Activated T-helper 2 cell treated with anti-CD3 and anti-CD28 coated beads, Interferon-gamma antibody, Interleukin-2, Interleukin-4, amounts not matched to agents 10 μg/mL and 5 μg/mL and 100 μg/mL, durations not matched to agents 14 hours and 24 hours and 36 hours (primary cell): ENCODE measurements around the gene DST. TPM values are rescaled to one million over a fixed set of nuclear protein-coding genes. Genes with fewer than 3 reads are reported as not detected.

Experiments
- DNase-seq: peaks from one replicate; pipeline ENCODE4 v3.0.0; 2021; ENCODE audit warnings: low spot score
- H3K27ac Mint-ChIP-seq: one replicate; pipeline ENCODE4 v1.8.0; 2021; ENCODE audit warnings: mixed read lengths
- H3K27me3 Mint-ChIP-seq: one replicate; pipeline ENCODE4 v1.8.0; 2021; ENCODE audit warnings: low read depth, mixed read lengths
- H3K36me3 Mint-ChIP-seq: one replicate; pipeline ENCODE4 v1.8.0; 2021; ENCODE audit warnings: low read depth, mixed read lengths
- H3K4me1 Mint-ChIP-seq: one replicate; pipeline ENCODE4 v1.8.0; 2021; ENCODE audit warnings: low read depth, mixed read lengths
- H3K4me3 Mint-ChIP-seq: one replicate; pipeline ENCODE4 v1.8.0; 2021; ENCODE audit warnings: low read depth, mild to moderate bottlenecking, moderate library complexity, mixed read lengths
- H3K9me3 Mint-ChIP-seq: one replicate; pipeline ENCODE4 v1.8.0; 2021; ENCODE audit warnings: mixed read lengths
- intact Hi-C: fragments of 100-400 bp; cut with micrococcal nuclease; formaldehyde crosslinking; loops from one replicate; pipeline ENCODE4 v1.15.1; 2023
- total RNA-seq: library from RNA; stranded (reverse); gene quantifications from 2 replicates; pipeline ENCODE4 v1.2.3, GENCODE V29; 2022

The DST gene
- total RNA-seq, 1 donor from 2014 or later: 7.2 TPM

DNA sequence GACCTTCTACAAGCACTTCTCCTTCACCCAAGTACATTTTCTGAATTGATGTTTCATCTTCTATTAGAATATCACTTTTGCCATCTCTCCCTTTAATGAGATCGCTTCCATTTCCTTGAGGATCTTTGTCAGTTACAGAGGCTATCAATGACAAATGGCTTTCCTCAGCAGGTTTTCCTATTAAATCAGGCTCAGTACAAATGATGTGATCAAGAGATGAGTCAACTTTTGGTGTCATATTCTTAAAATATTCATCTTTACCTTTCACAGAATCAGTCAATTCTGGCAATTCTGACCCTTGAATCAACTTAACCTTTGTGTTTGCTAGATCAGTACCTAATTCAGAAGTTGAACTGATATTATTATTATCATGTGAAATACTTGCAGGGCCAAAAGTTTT, 37.3 kb downstream of the DST start:
- DNase-seq: no peak
- intact Hi-C loops: no loop called here
- no peak overlapping the region for H3K4me3 Mint-ChIP-seq
- H3K27ac Mint-ChIP-seq: no peak overlapping the region
- H3K36me3 Mint-ChIP-seq: no peaks in the 10 kb centered on the region
- H3K4me1 Mint-ChIP-seq: no peaks in the 10 kb centered on the region
- no peaks in the 10 kb centered on the region for H3K9me3 Mint-ChIP-seq
- H3K27me3 Mint-ChIP-seq: no peaks in the 10 kb centered on the region

DNA sequence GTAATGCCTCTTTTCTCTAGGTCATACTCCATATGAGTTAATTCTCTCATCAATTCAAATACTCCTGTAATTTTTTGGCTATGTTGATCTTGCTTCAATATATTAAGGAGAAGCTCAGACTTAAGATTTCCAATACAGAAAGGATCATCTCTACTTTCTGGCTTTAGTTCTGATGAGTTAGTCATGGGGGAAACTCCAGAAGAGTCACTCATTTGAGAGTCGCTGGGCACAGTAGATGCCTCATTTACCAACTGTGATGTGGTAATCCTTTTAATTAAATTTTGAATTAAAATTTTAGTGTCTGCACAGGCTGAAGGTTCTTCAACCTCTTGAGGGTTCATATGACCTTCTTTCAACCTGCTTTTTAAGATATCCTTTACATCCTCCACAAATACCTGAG, 38.5 kb downstream of the DST start:
- no peak overlapping the region for H3K4me3 Mint-ChIP-seq
- intact Hi-C loops: no loop called here
- DNase-seq: no peak
- H3K27ac Mint-ChIP-seq: no peak overlapping the region
- no peaks in the 10 kb centered on the region for H3K36me3 Mint-ChIP-seq
- no peaks in the 10 kb centered on the region for H3K9me3 Mint-ChIP-seq
- peaks cover under 1% of the 10 kb centered on the region for H3K27me3 Mint-ChIP-seq
- no peaks in the 10 kb centered on the region for H3K4me1 Mint-ChIP-seq

DNA sequence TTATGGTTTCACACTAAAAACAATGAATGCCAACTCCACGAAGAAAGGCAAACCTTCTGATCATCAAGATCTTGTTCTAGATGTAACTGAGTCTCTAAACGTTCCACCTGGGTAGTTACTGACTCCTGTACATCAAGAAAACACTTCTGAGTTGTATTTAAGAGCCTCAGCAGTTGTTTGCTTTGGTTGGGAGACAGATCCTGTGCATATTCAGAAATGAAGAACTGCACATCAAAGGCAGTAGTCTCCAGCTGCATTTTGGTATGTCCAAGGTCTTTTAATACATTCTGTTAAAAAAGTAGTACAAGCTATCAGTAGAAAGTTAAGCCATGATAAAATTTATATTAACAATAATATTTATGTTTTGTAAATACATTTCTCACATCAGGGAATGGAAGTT, 41.3 kb downstream of the DST start:
- Mint-ChIP-seq H3K4me1 (no peaks in the 10 kb centered on the region), H3K4me3 (no peak overlapping the region), H3K27me3 (peaks cover 2% of the 10 kb centered on the region), H3K9me3 (no peaks in the 10 kb centered on the region), H3K36me3 (no peaks in the 10 kb centered on the region), H3K27ac (no peak overlapping the region)
- intact Hi-C loops: no loop called here
- no peak for DNase-seq

DNA sequence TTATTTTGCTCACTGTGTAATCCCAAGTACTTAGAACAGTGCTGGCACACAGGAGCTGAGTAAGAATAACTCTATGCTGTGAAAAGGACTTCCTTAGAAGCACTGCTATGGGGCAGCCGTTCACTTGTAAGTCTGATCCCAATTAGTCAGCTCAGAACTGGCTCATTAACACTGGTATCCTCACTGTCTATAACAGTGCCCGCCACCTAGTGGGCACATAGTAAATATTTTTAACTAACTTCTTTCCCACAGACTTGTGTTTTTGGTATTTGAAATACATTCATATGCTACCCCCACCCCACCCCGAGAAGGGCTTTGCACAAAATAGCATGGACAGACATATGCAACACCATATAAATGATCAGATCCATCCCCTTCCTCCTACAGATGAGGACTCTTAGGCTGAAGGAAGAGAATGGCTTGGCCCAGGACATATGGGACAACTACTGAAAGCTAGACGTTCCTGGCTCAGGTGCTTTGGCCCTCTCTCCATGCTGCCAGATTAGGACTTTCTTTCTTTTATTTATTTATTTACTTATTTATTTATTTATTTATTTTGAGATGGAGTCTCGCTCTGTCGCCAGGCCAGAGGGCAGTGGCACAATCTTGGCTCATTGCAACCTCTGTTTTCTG, 47.1 kb downstream of the DST start:
- peak; percentile 21 for DNase-seq
- H3K27ac Mint-ChIP-seq: peak overlapping the region; percentile 13
- H3K4me1 Mint-ChIP-seq: peaks cover 28% of the 10 kb centered on the region
- H3K4me3 Mint-ChIP-seq: no peak overlapping the region
- intact Hi-C loops: loop anchor here (2.0 kb wide), 1 partner anchor 53 kb away; no protein-coding TSS in a partner anchor
- no peaks in the 10 kb centered on the region for H3K9me3 Mint-ChIP-seq
- peaks cover 2% of the 10 kb centered on the region for H3K27me3 Mint-ChIP-seq
- H3K36me3 Mint-ChIP-seq: no peaks in the 10 kb centered on the region

DNA sequence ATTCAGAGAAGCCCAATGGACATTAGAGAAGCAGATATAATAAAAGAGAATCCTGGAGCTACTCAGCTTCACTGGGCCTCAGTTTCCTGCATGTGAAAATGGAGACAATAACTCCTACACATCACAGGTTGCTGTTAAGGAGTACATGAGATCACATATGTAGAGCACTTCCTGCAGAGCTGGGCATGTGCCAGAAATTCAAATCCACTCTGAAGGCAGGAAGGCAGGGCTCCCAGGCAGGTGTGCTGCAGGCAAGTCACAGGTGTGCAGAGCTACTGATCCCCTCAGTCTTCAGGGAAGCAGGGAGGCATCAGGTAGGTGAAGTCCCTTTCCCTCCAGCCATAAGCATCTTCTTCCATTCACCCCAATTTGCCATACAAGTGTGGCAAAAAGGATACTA, 48.0 kb downstream of the DST start:
- DNase-seq: no peak
- peaks cover 2% of the 10 kb centered on the region for H3K27me3 Mint-ChIP-seq
- no peak overlapping the region for H3K4me3 Mint-ChIP-seq
- H3K4me1 Mint-ChIP-seq: peaks cover 28% of the 10 kb centered on the region
- intact Hi-C loops: loop anchor here (2.0 to 5.0 kb wide), 2 partner anchors 52 to 612 kb away; no protein-coding TSS in a partner anchor
- no peaks in the 10 kb centered on the region for H3K36me3 Mint-ChIP-seq
- no peaks in the 10 kb centered on the region for H3K9me3 Mint-ChIP-seq
- H3K27ac Mint-ChIP-seq: no peak overlapping the region

DNA sequence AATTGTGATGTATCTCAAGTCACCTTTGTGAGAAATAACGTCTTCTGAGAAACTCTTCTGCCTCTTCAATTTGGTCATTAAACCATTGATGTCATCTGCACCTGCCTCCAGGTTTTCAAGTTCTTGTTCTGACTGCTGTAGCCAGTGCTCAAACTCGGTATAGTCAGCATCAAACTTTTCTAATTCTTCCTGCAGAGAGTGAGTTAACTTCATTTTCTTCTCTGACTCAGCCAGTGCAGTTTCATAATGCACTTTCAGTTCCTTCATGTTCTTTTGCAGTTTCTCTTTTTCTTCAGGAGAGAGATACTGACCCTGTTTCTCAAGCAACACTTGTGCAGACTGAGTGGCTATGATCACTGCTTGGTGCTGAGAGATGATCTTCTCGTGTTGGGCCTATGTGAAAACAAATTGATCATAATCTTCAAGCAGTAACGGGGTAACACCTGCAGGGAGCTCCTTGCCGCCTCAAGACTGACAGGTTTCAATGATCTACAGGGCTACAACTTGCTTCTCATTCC, 48.8 kb downstream of the DST start:
- Mint-ChIP-seq H3K4me3 (peak overlapping the region; percentile 14), H3K27ac (peak overlapping the region; percentile 21), H3K9me3 (no peaks in the 10 kb centered on the region), H3K4me1 (peaks cover 28% of the 10 kb centered on the region), H3K36me3 (no peaks in the 10 kb centered on the region), H3K27me3 (no peaks in the 10 kb centered on the region)
- intact Hi-C loops: loop anchor here (1.0 to 5.0 kb wide), 4 partner anchors 23 to 612 kb away; no protein-coding TSS in a partner anchor
- DNase-seq: peak; percentile 10

DNA sequence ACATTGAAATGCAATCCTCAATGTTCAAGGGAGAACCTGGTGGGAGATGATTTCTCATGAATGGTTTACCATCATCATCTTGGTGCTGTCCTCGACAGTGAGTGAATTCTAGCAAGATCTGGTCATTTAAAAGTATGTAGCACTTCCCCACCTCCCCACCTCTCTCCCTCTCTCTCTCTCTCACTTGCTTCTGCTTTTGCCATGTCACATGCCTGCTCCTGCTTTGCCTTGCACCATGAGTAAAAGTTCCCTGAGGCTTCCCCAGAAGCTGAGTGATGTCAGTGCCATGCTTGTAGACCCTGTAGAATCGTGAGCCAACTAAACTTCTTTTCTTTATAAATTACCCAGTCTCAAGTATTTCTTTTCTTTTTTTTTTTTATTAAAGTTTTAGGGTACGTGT, 60.5 kb downstream of the DST start:
- no peak overlapping the region for H3K27ac Mint-ChIP-seq
- intact Hi-C loops: no loop called here
- H3K4me3 Mint-ChIP-seq: no peak overlapping the region
- H3K9me3 Mint-ChIP-seq: no peaks in the 10 kb centered on the region
- no peaks in the 10 kb centered on the region for H3K36me3 Mint-ChIP-seq
- H3K27me3 Mint-ChIP-seq: no peaks in the 10 kb centered on the region
- DNase-seq: no peak
- no peaks in the 10 kb centered on the region for H3K4me1 Mint-ChIP-seq

DNA sequence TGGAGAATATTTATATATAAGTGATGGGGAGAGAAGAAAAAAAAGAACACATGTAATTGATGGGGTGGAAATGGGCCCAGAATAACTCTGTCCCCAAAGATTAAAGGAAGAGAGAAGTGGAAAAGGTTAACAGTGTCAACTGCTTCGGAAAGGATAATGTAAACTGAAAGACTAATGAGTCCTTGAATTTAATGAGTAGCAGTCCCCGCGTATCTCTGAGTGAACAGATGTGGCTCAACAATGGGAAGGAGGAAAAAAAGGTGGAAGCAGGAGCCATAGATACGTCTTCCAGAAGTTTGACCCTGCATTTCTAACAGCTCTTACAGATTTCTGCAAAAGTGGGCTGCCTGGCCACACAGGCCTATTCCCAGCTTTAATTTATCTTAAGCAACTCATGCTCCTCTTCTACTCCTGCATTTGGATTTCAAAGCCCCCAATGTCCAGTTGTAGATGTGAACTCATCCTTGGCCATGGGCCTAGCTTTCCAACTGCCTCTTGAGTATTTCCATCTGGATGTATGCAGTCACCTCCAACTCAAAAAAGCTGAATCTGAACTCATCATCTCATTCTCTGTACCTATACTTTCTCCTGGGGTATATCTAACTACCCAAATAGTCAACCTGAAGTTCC, 61.3 kb downstream of the DST start:
- Mint-ChIP-seq H3K36me3 (no peaks in the 10 kb centered on the region), H3K4me3 (no peak overlapping the region), H3K4me1 (no peaks in the 10 kb centered on the region), H3K27ac (no peak overlapping the region), H3K9me3 (no peaks in the 10 kb centered on the region), H3K27me3 (no peaks in the 10 kb centered on the region)
- intact Hi-C loops: no loop called here
- no peak for DNase-seq

DNA sequence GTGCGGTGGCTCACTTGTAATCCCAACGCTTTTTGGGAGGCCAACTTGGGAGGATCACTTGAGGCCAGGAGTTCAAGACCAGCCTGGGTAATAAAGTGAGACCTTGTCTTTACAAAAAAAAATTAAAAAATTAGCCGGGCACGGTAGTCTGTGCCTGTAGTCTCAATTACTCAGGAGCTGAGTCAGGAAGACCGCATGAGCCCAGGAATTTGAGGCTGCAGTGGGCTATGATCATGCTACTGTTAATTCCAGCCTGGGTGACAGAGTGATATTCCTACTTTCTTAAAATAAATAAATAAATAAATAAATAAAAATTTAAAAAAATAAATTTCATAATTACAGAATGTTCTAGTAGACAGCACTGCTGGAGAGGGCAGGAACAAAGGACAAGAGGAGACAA, 62.4 kb downstream of the DST start:
- DNase-seq: no peak
- Mint-ChIP-seq H3K4me1 (no peaks in the 10 kb centered on the region), H3K9me3 (no peaks in the 10 kb centered on the region), H3K27ac (no peak overlapping the region), H3K27me3 (no peaks in the 10 kb centered on the region), H3K4me3 (no peak overlapping the region), H3K36me3 (no peaks in the 10 kb centered on the region)
- intact Hi-C loops: no loop called here

DNA sequence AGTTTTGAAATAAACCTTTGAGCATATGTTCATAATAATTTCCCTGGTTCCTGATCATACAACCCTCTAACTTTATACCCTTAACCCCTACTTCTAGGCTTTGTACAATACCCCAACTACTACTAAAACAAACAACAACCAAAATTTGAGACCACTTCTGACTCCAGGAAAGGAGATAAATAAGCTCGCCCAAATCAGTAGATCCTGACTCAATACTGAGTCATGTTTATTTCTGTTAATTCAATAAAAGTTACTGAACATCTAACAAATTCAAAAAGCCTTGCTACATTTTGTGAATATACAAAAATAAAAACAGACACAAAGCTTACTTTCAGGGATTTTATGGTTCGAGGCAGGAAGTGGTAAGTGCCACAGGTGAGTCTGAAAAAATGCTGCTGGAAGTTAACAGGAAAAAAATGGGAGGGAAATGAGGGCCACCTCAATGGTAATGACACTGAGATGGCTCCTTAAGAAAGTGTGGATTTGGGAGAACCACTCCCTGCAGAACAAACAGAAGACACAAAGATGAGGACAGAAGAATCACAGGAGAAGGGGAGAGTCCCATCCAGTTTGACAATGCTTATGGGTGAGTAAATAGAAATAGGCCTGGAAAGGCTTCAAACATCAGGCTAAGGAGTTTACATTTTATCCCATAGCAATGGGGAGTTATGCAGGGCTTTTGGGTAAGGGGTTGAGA, 63.4 kb downstream of the DST start:
- Mint-ChIP-seq H3K4me1 (no peaks in the 10 kb centered on the region), H3K27ac (no peak overlapping the region), H3K9me3 (no peaks in the 10 kb centered on the region), H3K27me3 (peaks cover 2% of the 10 kb centered on the region), H3K36me3 (no peaks in the 10 kb centered on the region), H3K4me3 (no peak overlapping the region)
- intact Hi-C loops: no loop called here
- no peak for DNase-seq

DNA sequence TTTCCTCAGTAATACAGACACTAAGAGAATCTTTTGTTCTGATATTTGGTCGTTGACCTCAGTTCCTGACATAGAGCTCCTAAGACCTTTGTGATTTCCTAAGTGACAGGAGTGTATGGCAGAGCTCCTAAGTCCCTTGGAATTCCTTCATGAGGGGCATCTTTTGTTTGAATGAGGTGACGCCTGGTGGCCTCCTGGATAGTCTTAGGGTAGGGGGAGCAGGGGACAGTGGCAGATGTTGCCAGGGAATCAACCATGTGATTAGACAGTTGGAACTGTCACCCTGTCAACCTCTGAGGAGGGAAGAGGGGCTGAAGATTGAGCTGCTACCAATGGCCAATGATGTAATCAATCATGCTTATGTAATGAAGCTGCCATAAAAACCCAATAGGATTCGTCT, 67.0 kb downstream of the DST start:
- Mint-ChIP-seq H3K9me3 (no peaks in the 10 kb centered on the region), H3K4me3 (no peak overlapping the region), H3K27me3 (peaks cover 2% of the 10 kb centered on the region), H3K4me1 (no peaks in the 10 kb centered on the region), H3K27ac (no peak overlapping the region), H3K36me3 (no peaks in the 10 kb centered on the region)
- DNase-seq: no peak
- intact Hi-C loops: no loop called here

DNA sequence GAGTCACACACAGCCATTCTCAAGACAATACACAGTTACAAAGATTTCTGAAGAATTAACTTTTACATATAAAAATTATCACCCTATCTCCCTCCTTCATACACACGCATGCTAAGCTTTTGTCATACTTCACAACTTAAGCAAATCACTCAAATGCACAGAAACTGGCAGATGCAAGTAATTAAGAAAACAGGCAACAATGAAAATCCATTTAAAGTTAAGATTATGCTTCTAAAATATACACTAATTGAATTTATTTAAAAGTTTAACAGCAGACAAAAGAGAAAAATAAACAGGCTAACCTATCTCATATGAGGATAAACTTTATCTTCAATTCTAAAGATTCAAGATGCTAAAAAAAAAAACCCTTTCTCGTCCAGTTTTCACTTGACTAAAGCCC, 68.4 kb downstream of the DST start:
- no peak for DNase-seq
- peaks cover 2% of the 10 kb centered on the region for H3K27me3 Mint-ChIP-seq
- intact Hi-C loops: no loop called here
- H3K4me3 Mint-ChIP-seq: no peak overlapping the region
- H3K9me3 Mint-ChIP-seq: no peaks in the 10 kb centered on the region
- H3K36me3 Mint-ChIP-seq: no peaks in the 10 kb centered on the region
- no peaks in the 10 kb centered on the region for H3K4me1 Mint-ChIP-seq
- no peak overlapping the region for H3K27ac Mint-ChIP-seq

DNA sequence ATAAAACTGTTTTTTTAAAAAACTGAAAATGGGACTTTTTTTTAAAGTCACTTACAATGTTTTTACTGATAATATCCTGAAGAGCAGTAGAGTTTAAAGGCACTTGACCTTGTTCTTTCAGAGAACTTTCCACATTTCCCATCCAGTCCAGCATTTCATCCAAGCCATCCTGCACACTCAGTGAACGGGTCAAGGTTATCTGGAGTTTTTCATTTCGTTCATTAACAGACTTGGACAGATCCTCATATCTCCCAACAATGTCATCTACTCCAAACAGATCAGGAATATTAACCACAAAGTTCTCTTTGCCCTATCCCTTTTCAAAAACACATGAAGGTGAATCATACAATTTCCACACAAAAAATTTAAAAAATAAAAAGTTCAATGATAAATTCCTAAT, 69.1 kb downstream of the DST start:
- intact Hi-C loops: no loop called here
- no peaks in the 10 kb centered on the region for H3K9me3 Mint-ChIP-seq

More for the DNA sequence above, 69.1 kb downstream of the DST start:
- Mint-ChIP-seq H3K27me3 (peaks cover 2% of the 10 kb centered on the region), H3K4me3 (no peak overlapping the region), H3K27ac (no peak overlapping the region), H3K4me1 (no peaks in the 10 kb centered on the region), H3K36me3 (no peaks in the 10 kb centered on the region)
- DNase-seq: no peak
